IMR-90 (cell line): Measurements from ENCODE around the gene ALPP. TPM values are rescaled to one million over a fixed set of nuclear protein-coding genes. Genes with fewer than 3 reads are reported as not detected.

Experiments
- ATAC-seq: fragments of 200-7000 bp; cut with Tn5 transposase; 2 replicates; pipeline ENCODE4 v1.9.1; 2020; ENCODE audit warnings: low read depth, mild to moderate bottlenecking, moderate library complexity
- BruUV-seq: library from RNA; stranded (reverse); fragments of 400-500 nt; replicated peaks from 2 replicates; lab custom pipeline; 2021; lab: Mats Ljungman, UMichigan
- CTCF ChIA-PET: fragments of 300-600 bp; formaldehyde crosslinking; extraction: SDS; loops from one replicate; lab custom pipeline; 2021; ENCODE audit warnings: antibody characterized with exemption; lab: Yijun Ruan, JAX
- POLR2A ChIA-PET: fragments of 300-600 bp; sonication (Branson Sonifier 250); formaldehyde crosslinking; loops from one replicate; lab custom pipeline; 2022; ENCODE audit warnings: antibody characterized with exemption; ENCODE audit not compliant: unreplicated experiment; lab: Charles Lee
- DNase-seq: peaks from one replicate; pipeline ENCODE4 v3.0.0; 2013
- H2AFZ ChIP-seq: replicated peaks from 2 replicates; pipeline ENCODE3; 2013; ENCODE audit warnings: low read length, mild to moderate bottlenecking; ENCODE audit not compliant: poor library complexity
- H2AK5ac ChIP-seq: 2 replicates; pipeline ENCODE4 v1.6.1; 2013; ENCODE audit warnings: low read depth, low read length, inconsistent platforms
- H2AK9ac ChIP-seq: replicated peaks from 2 replicates; pipeline ENCODE3; 2013; ENCODE audit warnings: mild to moderate bottlenecking, low read depth, low read length, moderate library complexity; ENCODE audit not compliant: poor library complexity
- H2BK120ac ChIP-seq: 2 replicates; pipeline ENCODE4 v1.6.1; 2013; ENCODE audit warnings: low read depth, low read length, inconsistent platforms
- H2BK15ac ChIP-seq: 3 replicates; pipeline ENCODE4 v1.6.1; 2013; ENCODE audit warnings: low read depth, low read length, inconsistent platforms
- H2BK20ac ChIP-seq: 2 replicates; pipeline ENCODE4 v1.6.1; 2013; ENCODE audit warnings: low read depth, mild to moderate bottlenecking, inconsistent platforms, low read length, moderate library complexity
- H2BK5ac ChIP-seq: 2 replicates; pipeline ENCODE4 v1.6.1; 2013; ENCODE audit warnings: mild to moderate bottlenecking, low read depth, low read length, inconsistent platforms; ENCODE audit not compliant: poor library complexity, severe bottlenecking
- H3K14ac ChIP-seq: replicated peaks from 2 replicates; pipeline ENCODE4 v1.6.1; 2013; ENCODE audit warnings: low read depth, low read length, inconsistent platforms
- H3K18ac ChIP-seq: 2 replicates; pipeline ENCODE4 v1.6.1; 2013; ENCODE audit warnings: low read depth, low read length, control low read depth
- H3K23ac ChIP-seq: 2 replicates; pipeline ENCODE4 v1.6.1; 2013; ENCODE audit warnings: low read depth, low read length, inconsistent platforms
- H3K27ac ChIP-seq: 2 replicates; pipeline ENCODE4 v1.5.1; 2013; ENCODE audit warnings: mild to moderate bottlenecking, control low read depth, low read length; ENCODE audit not compliant: insufficient read depth
- H3K27me3 ChIP-seq: 2 replicates; pipeline ENCODE4 v1.6.1; 2013; ENCODE audit warnings: low read length; ENCODE audit not compliant: control insufficient read depth, insufficient read depth
- H3K36me3 ChIP-seq: 2 replicates; pipeline ENCODE4 v1.6.1; 2013; ENCODE audit warnings: low read length, mixed read lengths; ENCODE audit not compliant: control insufficient read depth, insufficient read depth
- H3K4ac ChIP-seq: 2 replicates; pipeline ENCODE4 v1.6.1; 2013; ENCODE audit warnings: low read depth, low read length, inconsistent platforms
- H3K4me1 ChIP-seq: 2 replicates; pipeline ENCODE4 v1.6.1; 2013; ENCODE audit warnings: low read length, mixed read lengths; ENCODE audit not compliant: control insufficient read depth, insufficient read depth
- H3K4me2 ChIP-seq: 2 replicates; pipeline ENCODE4 v1.6.1; 2013; ENCODE audit warnings: low read depth, mild to moderate bottlenecking, control low read depth, low read length, moderate library complexity
- H3K4me3 ChIP-seq: 2 replicates; pipeline ENCODE4 v1.5.1; 2013; ENCODE audit warnings: low read depth, mild to moderate bottlenecking, control low read depth, low read length, moderate library complexity; ENCODE audit not compliant: insufficient read depth
- H3K56ac ChIP-seq: 2 replicates; pipeline ENCODE4 v1.6.1; 2013; ENCODE audit warnings: low read length, inconsistent platforms; ENCODE audit not compliant: insufficient read depth; ENCODE audit errors: extremely low read depth
- H3K79me1 ChIP-seq, 2 experiments: 2 replicates each; pipeline ENCODE4 v1.6.1; 2013; ENCODE audit warnings: low read length in 2 of 2, inconsistent platforms in 1 of 2, low read depth in 1 of 2
- H3K9ac ChIP-seq: 2 replicates; pipeline ENCODE4 v1.6.1; 2013; ENCODE audit warnings: low read depth, low read length, control low read depth
- H3K9me1 ChIP-seq: 2 replicates; pipeline ENCODE4 v1.6.1; 2013; ENCODE audit warnings: low read length, inconsistent platforms; ENCODE audit not compliant: insufficient read depth
- H3K9me3 ChIP-seq: 2 replicates; pipeline ENCODE4 v1.6.1; 2013; ENCODE audit warnings: low read length; ENCODE audit not compliant: control insufficient read depth, insufficient read depth
- H4K20me1 ChIP-seq: 2 replicates; pipeline ENCODE4 v1.6.1; 2013; ENCODE audit warnings: low read length, inconsistent platforms; ENCODE audit not compliant: insufficient read depth
- H4K5ac ChIP-seq: 2 replicates; pipeline ENCODE4 v1.6.1; 2013; ENCODE audit warnings: mild to moderate bottlenecking, low read depth, low read length, control low read depth
- H4K8ac ChIP-seq, 2 experiments: 2 replicates each; pipeline ENCODE4 v1.6.1; 2013; ENCODE audit warnings: low read depth in 2 of 2, low read length in 2 of 2, control low read depth in 1 of 2, inconsistent platforms in 1 of 2
- H4K91ac ChIP-seq: 2 replicates; pipeline ENCODE4 v1.6.1; 2013; ENCODE audit warnings: low read depth, low read length, inconsistent platforms; ENCODE audit not compliant: insufficient read depth
- BHLHE40 ChIP-seq: fragments of 150-350 bp; IDR thresholded peaks from 2 replicates; pipeline ENCODE4 v1.6.1; 2016; ENCODE audit warnings: mild to moderate bottlenecking, low read depth, low read length
- CEBPB ChIP-seq: IDR thresholded peaks from 2 replicates; pipeline ENCODE4 v1.6.1; 2012; ENCODE audit warnings: low read depth, low read length, improper control_type of control experiment
- CHD1 ChIP-seq: IDR thresholded peaks from 2 replicates; pipeline ENCODE4 v1.6.1; 2012; ENCODE audit warnings: low read depth, low read length, improper control_type of control experiment
- CTCF ChIP-seq: conservative IDR thresholded peaks from 2 replicates; pipeline ENCODE4 v1.5.1; 2012; ENCODE audit warnings: mild to moderate bottlenecking, low read depth, low read length, improper control_type of control experiment
- ELK1 ChIP-seq: fragments of 150-350 bp; IDR thresholded peaks from 2 replicates; pipeline ENCODE4 v1.6.1; 2016; ENCODE audit warnings: low read depth, mild to moderate bottlenecking, low read length, moderate library complexity, borderline replicate concordance
- MAFK ChIP-seq: IDR thresholded peaks from 2 replicates; pipeline ENCODE4 v1.6.1; 2012; ENCODE audit warnings: low read depth, low read length, improper control_type of control experiment
- MAZ ChIP-seq: IDR thresholded peaks from 2 replicates; pipeline ENCODE4 v1.6.1; 2012; ENCODE audit warnings: low read depth, mild to moderate bottlenecking, low read length, improper control_type of control experiment, moderate library complexity, borderline replicate concordance
- MXI1 ChIP-seq: IDR thresholded peaks from 2 replicates; pipeline ENCODE4 v1.6.1; 2012; ENCODE audit warnings: low read depth, mild to moderate bottlenecking, low read length, moderate library complexity, borderline replicate concordance
- POLR2A ChIP-seq: IDR thresholded peaks from 2 replicates; pipeline ENCODE4 v1.6.1; 2012; ENCODE audit warnings: mild to moderate bottlenecking, low read depth, low read length
- RAD21 ChIP-seq: IDR thresholded peaks from 2 replicates; pipeline ENCODE4 v1.6.1; 2012; ENCODE audit warnings: low read length, improper control_type of control experiment
- RCOR1 ChIP-seq: IDR thresholded peaks from 2 replicates; pipeline ENCODE4 v1.6.1; 2012; ENCODE audit warnings: mild to moderate bottlenecking, low read length, improper control_type of control experiment; ENCODE audit not compliant: insufficient replicate concordance
- RFX5 ChIP-seq: IDR thresholded peaks from 2 replicates; pipeline ENCODE4 v1.8.0; 2012; ENCODE audit warnings: low read depth, mild to moderate bottlenecking, low read length, moderate library complexity
- SMC3 ChIP-seq: fragments of 150-350 bp; IDR thresholded peaks from 2 replicates; pipeline ENCODE4 v1.6.1; 2016; ENCODE audit warnings: low read depth, mild to moderate bottlenecking, antibody characterized with exemption, low read length, moderate library complexity
- USF2 ChIP-seq: fragments of 150-350 bp; IDR thresholded peaks from 2 replicates; pipeline ENCODE4 v1.6.1; 2017; ENCODE audit warnings: mild to moderate bottlenecking, antibody characterized with exemption, low read length, low read depth
- WGBS, 2 experiments: methylation state at CpG; one replicate each; pipeline versions ENCODE4 v1.1.5 to v1.1.7; 2013; ENCODE audit warnings: missing lambda C conversion rate in 2 of 2; ENCODE audit not compliant: insufficient read length in 1 of 2; ENCODE audit errors: extremely low coverage in 2 of 2; 5-methylcytosine and 5-hydroxymethylcytosine counted together
- dilution Hi-C: fragments of 300-500 bp; cut with HindIII; formaldehyde crosslinking; loops from one replicate; pipeline ENCODE4 v1.14.3; 2018; ENCODE audit warnings: low sequenced_read_pairs; ENCODE audit not compliant: unreplicated experiment
- in situ Hi-C: fragments of 300-500 bp; cut with MboI; formaldehyde crosslinking; loops from 3 replicates; pipeline ENCODE4 v1.14.3; 2019; ENCODE audit warnings: low sequenced_read_pairs, inconsistent platforms, mixed read lengths
- intact Hi-C: fragments of 100-400 bp; cut with micrococcal nuclease; formaldehyde crosslinking; loops from 2 replicates; pipeline ENCODE4 v1.10.0; 2022
- polyA plus RNA-seq, 3 experiments: library from polyadenylated mRNA; depleted of rRNA; stranded (reverse); fragments of >200 nt; gene quantifications; 2 replicates each; pipeline ENCODE4 v1.2.3, GENCODE V29; 2012; ENCODE audit warnings: low replicate concordance in 1 of 3
- total RNA-seq: library from RNA; depleted of rRNA; stranded (reverse); fragments of >200 nt; gene quantifications from 2 replicates; pipeline ENCODE4 v1.2.3, GENCODE V29; 2012

ALPP gene
- total and polyA plus RNA-seq, 2 of the 4 experiments (the other 2 are of a cell fraction): not detected

- H3K4me3 ChIP-seq: no peak overlapping the region
- no TSS peak for BruUV-seq
- no peak overlapping the region for H3K18ac ChIP-seq
- ChIA-PET CTCF (no interaction called here), POLR2A (no interaction called here)
- H3K27ac ChIP-seq: no peak overlapping the region
- no peaks in the 10 kb centered on the region for H4K20me1 ChIP-seq
- no peak overlapping the region for H2BK5ac ChIP-seq
- H2BK15ac ChIP-seq: no peak overlapping the region
- H3K23ac ChIP-seq: no peak overlapping the region
- H3K14ac ChIP-seq: no peak overlapping the region
- no peaks in the 10 kb centered on the region for H3K27me3 ChIP-seq
- no peak overlapping the region for H3K56ac ChIP-seq
- no peaks in the 10 kb centered on the region for H3K36me3 ChIP-seq
- H3K4ac ChIP-seq: no peak overlapping the region
- dilution Hi-C loops (no loop called here), intact Hi-C loops (no loop called here), in situ Hi-C loops (no loop called here)
- TF ChIP-seq BHLHE40 (no peak), ELK1 (no peak), USF2 (no peak), RFX5 (no peak), MAZ (no peak), RCOR1 (no peak), SMC3 (no peak), POLR2A (no peak), CEBPB (no peak), MAFK (no peak), RAD21 (no peak), CTCF (no peak), MXI1 (no peak), CHD1 (no peak)
- H2AFZ ChIP-seq: no peak overlapping the region
- H3K4me2 ChIP-seq: no peak overlapping the region
- no peak overlapping the region for H4K91ac ChIP-seq
- no peak overlapping the region for H4K8ac ChIP-seq
- no peaks in the 10 kb centered on the region for H3K9me3 ChIP-seq
- ATAC-seq (no peak), DNase-seq (no peak)
- no peak overlapping the region for H2BK120ac ChIP-seq
- no peaks in the 10 kb centered on the region for H3K79me1 ChIP-seq
- H3K9ac ChIP-seq: no peak overlapping the region
- no peak overlapping the region for H2AK5ac ChIP-seq
- no CpG with 5 or more reads among the region's 4 CpGs for whole genome bisulfite sequencing, 2 experiments
- H4K5ac ChIP-seq: no peak overlapping the region
- H2BK20ac ChIP-seq: no peak overlapping the region
- no peaks in the 10 kb centered on the region for H3K4me1 ChIP-seq
- H3K9me1 ChIP-seq: no peaks in the 10 kb centered on the region
- no peak overlapping the region for H2AK9ac ChIP-seq
Measured at GRCh38 chr2:232335859-232336215, 42.7 kb upstream of the ALPP start.
